Measurements from ENCODE around the gene MYO7A.
A peak's percentile ranks its signal among the peaks of the same experiment; 100 is the strongest.

MYO7A gene

GRCh38 chr11:77183431-77183984 is 55.5 kb downstream of the MYO7A start:
- DNase-seq (ENCODE audit: low read depth in 3 of 3, low spot score in 1 of 3) = no peak

- DNase-seq (ENCODE audit: low read depth in 3 of 3, low spot score in 1 of 3) = no peak
These were observed 56.3 kb downstream of the MYO7A start for GRCh38 chr11:77184136-77184860.

GRCh38 chr11:77186302-77186701 is 58.3 kb downstream of the MYO7A start:
- DNase-seq (ENCODE audit: low read depth in 3 of 3, low spot score in 1 of 3) = no peak

- no peak for DNase-seq (ENCODE audit: low read depth in 3 of 3, low spot score in 1 of 3)
These were observed 59.2 kb downstream of the MYO7A start for GRCh38 chr11:77187111-77187750.

- DNase-seq (ENCODE audit: low read depth in 3 of 3, low spot score in 1 of 3) = peak; percentile 23 to 43 (median 24)
These were observed 60.0 kb downstream of the MYO7A start for GRCh38 chr11:77187776-77188632.

GRCh38 chr11:77188633-77189491 is 60.8 kb downstream of the MYO7A start:
- DNase-seq (ENCODE audit: low read depth in 3 of 3, low spot score in 1 of 3) = no peak

- DNase-seq (ENCODE audit: low read depth in 3 of 3, low spot score in 1 of 3) = no peak
These were observed 61.7 kb downstream of the MYO7A start for GRCh38 chr11:77189588-77190210.

GRCh38 chr11:77190331-77191075 is 62.5 kb downstream of the MYO7A start:
- no peak for DNase-seq (ENCODE audit: low read depth in 3 of 3, low spot score in 1 of 3)

GRCh38 chr11:77191429-77191822 is 63.4 kb downstream of the MYO7A start:
- no peak for DNase-seq (ENCODE audit: low read depth in 3 of 3, low spot score in 1 of 3)

- DNase-seq (ENCODE audit: low read depth in 3 of 3, low spot score in 1 of 3) = peak in 1 of 3 donors; percentile 35
These were observed 63.9 kb downstream of the MYO7A start for GRCh38 chr11:77191823-77192495.

- DNase-seq (ENCODE audit: low read depth in 3 of 3, low spot score in 1 of 3) = no peak
These were observed 65.1 kb downstream of the MYO7A start for GRCh38 chr11:77193167-77193566.

GRCh38 chr11:77193911-77194830 is 66.1 kb downstream of the MYO7A start:
- no peak for DNase-seq (ENCODE audit: low read depth in 3 of 3, low spot score in 1 of 3)

- DNase-seq (ENCODE audit: low read depth in 3 of 3, low spot score in 1 of 3) = no peak
These were observed 67.2 kb downstream of the MYO7A start for GRCh38 chr11:77195071-77195755.

- no peak for DNase-seq (ENCODE audit: low read depth in 3 of 3, low spot score in 1 of 3)
These were observed 68.9 kb downstream of the MYO7A start for GRCh38 chr11:77196961-77197360.

GRCh38 chr11:77197626-77198320 is 69.7 kb downstream of the MYO7A start:
- DNase-seq (ENCODE audit: low read depth in 3 of 3, low spot score in 1 of 3) = no peak

GRCh38 chr11:77198440-77198849 is 70.4 kb downstream of the MYO7A start:
- DNase-seq (ENCODE audit: low read depth in 3 of 3, low spot score in 1 of 3) = no peak

All from stimulated activated CD4-positive, alpha-beta T cell treated with anti-CD3 and anti-CD28 coated beads, TNF-alpha, amount 100 ng/mL, for 1 hour (primary cell).